GM21390 (cell line): ENCODE data around the gene SLC9A3.

Experiments used
- ATAC-seq: cut with Tn5 transposase; IDR thresholded peaks from one replicate; pipeline ENCODE4 v1.9.1; 2021; ENCODE audit not compliant: unreplicated experiment

SLC9A3 gene

GRCh38 chr5:526456-527088 lies 2.3 kb upstream of the SLC9A3 start:
- no peak for ATAC-seq

- ATAC-seq = no peak
These were observed 1.7 kb upstream of the SLC9A3 start for GRCh38 chr5:525916-526315.

- no peak for ATAC-seq
These were observed 918 bp upstream of the SLC9A3 start for GRCh38 chr5:524973-525761.

GRCh38 chr5:523441-524222 lies 617 bp downstream of the SLC9A3 start:
- no peak for ATAC-seq

- no peak for ATAC-seq
These were observed 1.3 kb downstream of the SLC9A3 start for GRCh38 chr5:522899-523440.

- no peak for ATAC-seq
These were observed 2.1 kb downstream of the SLC9A3 start for GRCh38 chr5:522116-522515.

- no peak for ATAC-seq
These were observed 2.6 kb downstream of the SLC9A3 start for GRCh38 chr5:521680-522079.

GRCh38 chr5:520850-521226 lies 3.4 kb downstream of the SLC9A3 start:
- no peak for ATAC-seq

GRCh38 chr5:520196-520849 lies 3.9 kb downstream of the SLC9A3 start:
- no peak for ATAC-seq

GRCh38 chr5:518721-519120 lies 5.5 kb downstream of the SLC9A3 start:
- no peak for ATAC-seq

- ATAC-seq = no peak
These were observed 6.6 kb downstream of the SLC9A3 start for GRCh38 chr5:517535-518100.

GRCh38 chr5:516980-517379 lies 7.3 kb downstream of the SLC9A3 start:
- ATAC-seq = no peak

- ATAC-seq = no peak
These were observed 7.8 kb downstream of the SLC9A3 start for GRCh38 chr5:516338-516925.

- ATAC-seq = no peak
These were observed 8.9 kb downstream of the SLC9A3 start for GRCh38 chr5:515273-515836.

GRCh38 chr5:514673-515072 lies 9.6 kb downstream of the SLC9A3 start:
- no peak for ATAC-seq

GRCh38 chr5:514101-514485 lies 10.2 kb downstream of the SLC9A3 start:
- ATAC-seq = no peak

GRCh38 chr5:513216-514100 lies 10.8 kb downstream of the SLC9A3 start:
- ATAC-seq = no peak

- ATAC-seq = no peak
These were observed 12.8 kb downstream of the SLC9A3 start for GRCh38 chr5:511476-511875.

GRCh38 chr5:510521-510920 lies 13.7 kb downstream of the SLC9A3 start:
- ATAC-seq = no peak
